T-cell (primary cell): ENCODE measurements around the gene FOXI2. TPM values are rescaled to one million over a fixed set of nuclear protein-coding genes. Genes with fewer than 3 reads are reported as not detected.

Source experiments
- ATAC-seq, 4 experiments: fragments of 200-7000 bp in 3 of 4; fragments of 150-1000 bp in 1 of 4; cut with Tn5 transposase; replicated peaks in 1 of 4; 1 replicate in 3 of 4; 2 replicates in 1 of 4; pipeline ENCODE4 v1.10.0; 2021; ENCODE audit warnings: moderate library complexity in 3 of 4, mild to moderate bottlenecking in 2 of 4, moderate number of reproducible peaks in 1 of 4
- CTCF ChIA-PET, 2 donors: fragments of 300-600 bp; sonication (Branson Sonifier 250); formaldehyde crosslinking; loops; one replicate each; lab custom pipeline; 2022; ENCODE audit warnings: antibody characterized with exemption in 2 of 2; lab: Charles Lee
- POLR2A ChIA-PET, 2 donors: fragments of 300-600 bp; sonication (Branson Sonifier 250); formaldehyde crosslinking; loops; one replicate each; lab custom pipeline; 2022; ENCODE audit warnings: antibody characterized with exemption in 2 of 2; lab: Charles Lee
- DNase-seq, 35 experiments: peaks; one replicate each; pipeline versions ENCODE4 v3.0.0 to v3.0.0-alpha.2; 2013 to 2023
- H3K27ac ChIP-seq: one replicate; pipeline ENCODE4 v1.5.1; 2013; ENCODE audit warnings: low read length
- H3K27me3 ChIP-seq, 2 experiments: replicated peaks in 1 of 2; 1 replicate in 1 of 2; 2 replicates in 1 of 2; pipeline versions ENCODE4 v1.6.1 to v1.7.0; 2013; ENCODE audit warnings: low read length in 1 of 2, mixed read lengths in 1 of 2; ENCODE audit not compliant: control insufficient read depth in 2 of 2, insufficient read depth in 2 of 2; ENCODE audit errors: extremely low read depth in 1 of 2
- H3K36me3 ChIP-seq, 2 donors: 1 replicate in 1 of 2; 2 replicates in 1 of 2; pipeline versions ENCODE4 v1.6.1 to v1.7.0; 2013; ENCODE audit warnings: low read length in 1 of 2; ENCODE audit not compliant: control insufficient read depth in 2 of 2, insufficient read depth in 1 of 2; ENCODE audit errors: extremely low read depth in 1 of 2
- H3K4me1 ChIP-seq, 2 experiments: 1 replicate in 1 of 2; 2 replicates in 1 of 2; pipeline versions ENCODE4 v1.6.1 to v1.7.0; 2013; ENCODE audit warnings: low read length in 2 of 2, mixed read lengths in 1 of 2; ENCODE audit not compliant: insufficient read depth in 2 of 2, control insufficient read depth in 1 of 2; ENCODE audit errors: extremely low read depth in 1 of 2
- H3K4me3 ChIP-seq, 2 donors: 1 replicate in 1 of 2; 2 replicates in 1 of 2; pipeline versions ENCODE4 v1.5.1 to v1.7.0; 2013; ENCODE audit warnings: mild to moderate bottlenecking in 2 of 2, low read length in 1 of 2, moderate library complexity in 1 of 2; ENCODE audit not compliant: control insufficient read depth in 1 of 2; ENCODE audit errors: extremely low read depth in 1 of 2
- H3K9me3 ChIP-seq: 2 replicates; pipeline ENCODE4 v1.7.0; 2013
- H3K27ac Mint-ChIP-seq, 2 donors: one replicate each; pipeline ENCODE4 v1.8.0; 2020 to 2021; ENCODE audit warnings: mild to moderate bottlenecking in 2 of 2, mixed read lengths in 2 of 2
- H3K27me3 Mint-ChIP-seq, 2 donors: one replicate each; pipeline ENCODE4 v1.8.0; 2021 to 2022; ENCODE audit warnings: mixed read lengths in 2 of 2
- H3K36me3 Mint-ChIP-seq: one replicate; pipeline ENCODE4 v1.8.0; 2021; ENCODE audit warnings: mixed read lengths
- H3K4me1 Mint-ChIP-seq, 3 donors: one replicate each; pipeline ENCODE4 v1.8.0; 2020 to 2022; ENCODE audit warnings: mixed read lengths in 3 of 3, mild to moderate bottlenecking in 1 of 3
- H3K4me3 Mint-ChIP-seq, 3 donors: one replicate each; pipeline ENCODE4 v1.8.0; 2020 to 2022; ENCODE audit warnings: mild to moderate bottlenecking in 3 of 3, mixed read lengths in 3 of 3, moderate library complexity in 3 of 3
- H3K9me3 Mint-ChIP-seq, 3 donors: one replicate each; pipeline ENCODE4 v1.8.0; 2020 to 2022; ENCODE audit warnings: mixed read lengths in 3 of 3
- WGBS: methylation state at CpG from one replicate; pipeline ENCODE4 v1.1.5; 2013; ENCODE audit warnings: missing lambda C conversion rate; ENCODE audit not compliant: insufficient coverage; 5-methylcytosine and 5-hydroxymethylcytosine counted together
- total RNA-seq, 35 experiments: library from RNA in 6 of 35; stranded (reverse) in 6 of 35; fragments of 120-200 nt in 1 of 35; gene quantifications; one replicate each; pipeline versions ENCODE4 v1.2.1 to v1.2.4 and lab custom pipeline; 2013 to 2026

FOXI2 gene
- total RNA-seq, 5 donors from 2014 or later (not counting 1 experiment from before 2014, with no cell fraction given): not detected

DNA sequence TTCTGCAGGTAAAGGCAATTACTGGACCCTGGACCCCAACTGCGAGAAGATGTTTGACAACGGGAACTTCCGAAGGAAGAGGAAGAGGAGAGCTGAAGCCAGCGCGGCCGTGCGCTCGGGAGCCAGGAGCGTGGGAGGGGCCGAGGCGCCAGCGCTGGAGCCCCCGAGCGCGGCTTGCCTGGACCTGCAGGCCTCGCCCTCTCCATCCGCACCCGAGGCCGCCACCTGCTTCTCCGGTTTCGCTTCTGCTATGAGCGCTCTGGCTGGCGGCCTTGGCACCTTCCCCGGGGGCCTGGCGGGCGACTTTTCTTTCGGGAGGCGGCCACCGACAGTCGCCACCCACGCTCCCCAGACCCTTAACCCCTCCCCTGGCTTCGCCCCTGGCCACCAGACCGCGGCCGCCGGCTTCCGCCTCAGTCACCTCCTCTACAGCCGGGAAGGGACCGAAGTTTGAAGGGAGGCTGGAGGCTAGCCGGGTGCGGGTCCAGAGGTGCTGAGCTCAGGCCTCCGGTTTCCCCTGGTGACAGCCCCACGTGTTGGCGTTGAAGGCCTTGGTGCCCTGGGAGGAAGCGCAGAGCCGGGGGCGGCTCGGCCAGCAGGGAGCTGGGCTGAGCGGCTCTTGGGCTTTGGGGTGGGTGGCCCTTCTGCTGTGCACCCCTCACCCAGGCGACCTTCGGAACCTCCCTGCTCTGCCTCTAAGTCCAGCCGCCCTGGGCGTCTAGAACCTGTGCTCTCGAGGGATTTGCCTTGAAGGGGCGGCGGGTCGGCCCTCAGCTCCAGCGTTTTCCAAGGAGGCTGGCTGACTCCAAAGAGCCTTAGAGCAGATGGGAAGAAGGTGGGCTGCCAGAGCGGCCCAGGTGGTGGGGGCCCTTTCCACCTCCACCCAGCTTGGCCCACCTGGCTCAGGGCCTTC lies 1.8 kb downstream of the FOXI2 start:
- H3K27me3 Mint-ChIP-seq: peaks cover 17 to 32% of the 10 kb centered on the region in 2 donors
- Histone ChIP-seq H3K4me3 (no peak overlapping the region), H3K9me3 (no peaks in the 10 kb centered on the region), H3K27me3 (peaks cover 4 to 38% of the 10 kb centered on the region in 2 experiments), H3K4me1 (no peaks in the 10 kb centered on the region), H3K36me3 (no peaks in the 10 kb centered on the region), H3K27ac (no peak overlapping the region)
- no peak overlapping the region for H3K4me3 Mint-ChIP-seq
- no peak overlapping the region for H3K27ac Mint-ChIP-seq
- DNase-seq (no peak), ATAC-seq (no peak)
- no peaks in the 10 kb centered on the region for H3K36me3 Mint-ChIP-seq
- ChIA-PET CTCF (interaction anchor here in 1 of 2 donors (0.5 kb wide), 1 partner anchor 12 kb away, joined by 4 read pairs; no protein-coding TSS in a partner anchor), POLR2A (no interaction called here)
- 52% methylated on average over 52 of the region's 59 CpGs for WGBS
- H3K9me3 Mint-ChIP-seq: no peaks in the 10 kb centered on the region
- no peaks in the 10 kb centered on the region for H3K4me1 Mint-ChIP-seq

DNA sequence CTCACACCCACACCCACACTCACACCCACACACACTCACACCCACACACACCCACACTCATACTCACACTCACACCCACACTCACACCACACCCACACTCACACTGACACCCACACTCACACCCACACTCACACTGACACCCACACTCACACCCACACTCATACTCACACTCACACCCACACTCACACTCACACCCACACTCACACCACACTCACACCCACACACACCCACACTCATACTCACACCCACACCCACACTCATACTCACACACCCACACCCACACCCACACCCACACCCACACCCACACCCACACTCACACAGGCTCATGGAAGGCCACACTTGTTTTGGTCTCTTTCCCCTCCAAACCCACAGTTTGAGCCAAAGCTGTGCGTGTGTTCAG lies 2.9 kb downstream of the FOXI2 start:
- Histone ChIP-seq H3K4me1 (no peaks in the 10 kb centered on the region), H3K27ac (no peak overlapping the region), H3K9me3 (no peaks in the 10 kb centered on the region), H3K4me3 (no peak overlapping the region), H3K36me3 (no peaks in the 10 kb centered on the region), H3K27me3 (peaks cover 2 to 32% of the 10 kb centered on the region in 2 experiments)
- DNase-seq (no peak), ATAC-seq (no peak)
- Mint-ChIP-seq H3K4me1 (no peaks in the 10 kb centered on the region), H3K36me3 (no peaks in the 10 kb centered on the region), H3K9me3 (no peaks in the 10 kb centered on the region), H3K4me3 (no peak overlapping the region), H3K27ac (no peak overlapping the region), H3K27me3 (peaks cover 16 to 24% of the 10 kb centered on the region in 2 donors)
- ChIA-PET CTCF (no interaction called here), POLR2A (no interaction called here)
- no CpG with 5 or more reads among the region's 1 CpG for WGBS

DNA sequence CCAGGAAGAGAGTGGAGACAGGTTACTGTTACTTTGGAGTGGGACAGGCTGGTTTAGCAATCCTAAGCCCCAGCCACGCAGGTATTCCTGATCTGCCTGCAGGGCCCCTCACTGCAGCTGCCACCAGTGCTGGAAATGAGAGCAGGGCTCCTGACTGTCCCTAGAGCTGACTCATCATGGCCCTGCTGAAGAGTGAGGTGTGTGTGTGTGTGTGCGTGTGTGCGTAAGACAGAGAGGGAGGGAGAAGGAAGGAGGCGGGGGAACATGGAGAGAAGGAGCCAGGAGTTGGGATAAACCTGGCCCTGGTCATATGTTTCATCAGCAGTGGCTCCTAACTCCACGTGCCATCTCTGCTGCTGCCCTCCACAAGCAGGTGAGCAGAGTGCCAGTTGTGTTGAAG lies 3.6 kb downstream of the FOXI2 start:
- Histone ChIP-seq H3K9me3 (no peaks in the 10 kb centered on the region), H3K27ac (no peak overlapping the region), H3K36me3 (no peaks in the 10 kb centered on the region), H3K4me1 (no peaks in the 10 kb centered on the region), H3K4me3 (no peak overlapping the region), H3K27me3 (peaks cover 0 to 25% of the 10 kb centered on the region in 2 experiments)
- Mint-ChIP-seq H3K4me1 (no peaks in the 10 kb centered on the region), H3K27ac (no peak overlapping the region), H3K4me3 (no peak overlapping the region), H3K9me3 (no peaks in the 10 kb centered on the region), H3K36me3 (no peaks in the 10 kb centered on the region), H3K27me3 (peaks cover 13 to 18% of the 10 kb centered on the region in 2 donors)
- CTCF ChIA-PET: no interaction called here
- 88% methylated on average over 1 of the region's 5 CpGs for WGBS
- POLR2A ChIA-PET: no interaction called here
- DNase-seq (no peak), ATAC-seq (no peak)

DNA sequence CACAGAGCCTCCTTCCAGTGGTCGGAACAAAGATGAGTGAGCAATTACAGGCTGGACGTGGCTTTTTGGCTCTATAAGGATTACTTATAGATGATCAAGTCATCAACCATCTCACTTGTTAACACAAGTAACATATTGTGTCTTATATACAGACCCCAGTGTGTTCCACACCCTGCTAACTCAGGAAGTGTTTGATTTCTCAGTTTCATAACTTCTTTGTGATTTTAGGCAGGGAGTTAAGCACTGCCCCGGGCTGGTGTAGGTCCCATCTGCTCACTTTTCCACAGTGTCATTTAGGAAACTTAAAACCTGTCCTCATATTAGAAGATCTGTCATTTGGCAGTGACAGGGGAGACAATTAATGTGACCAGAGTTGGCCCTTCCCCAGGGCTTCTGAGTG lies 6.2 kb downstream of the FOXI2 start:
- ATAC-seq (no peak), DNase-seq (no peak)
- no peaks in the 10 kb centered on the region for H3K36me3 Mint-ChIP-seq
- no peaks in the 10 kb centered on the region for H3K4me1 ChIP-seq
- H3K36me3 ChIP-seq: no peaks in the 10 kb centered on the region
- H3K4me3 ChIP-seq: no peak overlapping the region
- H3K27ac Mint-ChIP-seq: no peak overlapping the region
- H3K9me3 Mint-ChIP-seq: no peaks in the 10 kb centered on the region
- no peak overlapping the region for H3K27ac ChIP-seq
- no CpG with 5 or more reads among the region's 3 CpGs for WGBS
- H3K9me3 ChIP-seq: no peaks in the 10 kb centered on the region
- H3K27me3 Mint-ChIP-seq: peaks cover 4 to 8% of the 10 kb centered on the region in 2 donors
- no peaks in the 10 kb centered on the region for H3K4me1 Mint-ChIP-seq
- ChIA-PET CTCF (no interaction called here), POLR2A (no interaction called here)
- H3K4me3 Mint-ChIP-seq: no peak overlapping the region
- peaks cover 0 to 2% of the 10 kb centered on the region in 2 experiments for H3K27me3 ChIP-seq

DNA sequence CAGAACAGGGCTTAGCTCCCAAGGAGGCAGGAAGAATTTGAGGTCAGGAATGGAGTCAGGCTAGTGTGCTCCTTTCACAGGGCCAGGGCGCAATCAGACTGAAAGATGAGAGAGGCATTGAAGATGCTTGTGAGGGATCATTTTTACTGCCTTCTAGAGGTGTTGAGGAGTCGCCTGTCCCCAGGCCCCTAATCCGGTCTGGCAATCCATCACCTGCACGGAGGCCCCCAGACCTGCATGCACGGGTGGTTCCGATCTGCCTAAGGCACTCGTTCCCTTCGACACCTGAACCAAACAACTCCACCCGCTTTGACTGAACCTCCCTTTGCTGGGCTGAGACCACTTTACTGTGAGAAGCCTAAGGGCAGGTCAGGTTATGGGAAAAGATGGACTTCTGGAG lies 8.0 kb downstream of the FOXI2 start:
- Histone ChIP-seq H3K4me3 (no peak overlapping the region), H3K36me3 (no peaks in the 10 kb centered on the region), H3K9me3 (no peaks in the 10 kb centered on the region), H3K27ac (no peak overlapping the region), H3K27me3 (no peaks in the 10 kb centered on the region), H3K4me1 (no peaks in the 10 kb centered on the region)
- H3K27me3 Mint-ChIP-seq: peaks cover 1 to 12% of the 10 kb centered on the region in 2 donors
- no peak for ATAC-seq
- H3K4me1 Mint-ChIP-seq: no peaks in the 10 kb centered on the region
- no peak for DNase-seq
- peaks cover 0 to 8% (median 4%) of the 10 kb centered on the region in 3 donors for H3K9me3 Mint-ChIP-seq
- H3K36me3 Mint-ChIP-seq: no peaks in the 10 kb centered on the region
- ChIA-PET POLR2A (interaction anchor here in 1 of 2 donors (0.5 kb wide), 1 partner anchor 13 kb away, joined by 3 read pairs; no protein-coding TSS in a partner anchor), CTCF (no interaction called here)
- 70% methylated on average over 2 of the region's 9 CpGs for WGBS
- H3K4me3 Mint-ChIP-seq: no peak overlapping the region
- H3K27ac Mint-ChIP-seq: no peak overlapping the region

DNA sequence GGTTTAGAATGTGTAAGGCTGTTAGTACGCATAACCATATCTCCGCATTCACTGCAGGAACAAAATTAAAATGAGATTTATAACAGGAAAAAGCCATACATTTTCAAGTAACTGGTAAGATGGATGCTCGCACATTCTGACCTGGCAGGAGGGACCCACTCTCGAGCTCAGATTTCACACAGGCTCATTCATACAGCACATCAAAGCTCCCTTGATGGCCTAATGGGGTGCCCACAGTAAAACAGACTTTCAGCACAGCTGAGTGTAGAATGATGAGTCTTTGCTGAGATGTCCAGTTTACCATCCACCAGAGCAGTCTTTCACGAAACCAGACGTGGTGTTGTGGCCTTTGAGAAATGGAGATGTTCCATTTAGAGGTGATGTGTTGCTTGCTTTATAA lies 8.9 kb downstream of the FOXI2 start:
- H3K4me1 Mint-ChIP-seq: no peaks in the 10 kb centered on the region
- Histone ChIP-seq H3K4me1 (no peaks in the 10 kb centered on the region), H3K36me3 (no peaks in the 10 kb centered on the region), H3K4me3 (no peak overlapping the region), H3K27ac (no peak overlapping the region), H3K9me3 (no peaks in the 10 kb centered on the region), H3K27me3 (no peaks in the 10 kb centered on the region)
- peaks cover 0 to 8% (median 4%) of the 10 kb centered on the region in 3 donors for H3K9me3 Mint-ChIP-seq
- WGBS: no CpG with 5 or more reads among the region's 6 CpGs
- no peak overlapping the region for H3K27ac Mint-ChIP-seq
- no peak overlapping the region for H3K4me3 Mint-ChIP-seq
- POLR2A ChIA-PET: no interaction called here
- peaks cover 5 to 12% of the 10 kb centered on the region in 2 donors for H3K27me3 Mint-ChIP-seq
- no peak for ATAC-seq
- no peaks in the 10 kb centered on the region for H3K36me3 Mint-ChIP-seq
- no peak for DNase-seq
- CTCF ChIA-PET: no interaction called here
